Stomach (tissue), 9 donors: Measurements from ENCODE around the gene ITPKB. TPM values are rescaled to one million over a fixed set of nuclear protein-coding genes. Genes with fewer than 3 reads are reported as not detected.

Experiments
- DNase-seq, 2 donors: peaks; one replicate each; pipeline versions ENCODE4 v3.0.0 to v3.0.0-alpha.2; 2013 to 2019
- H3K27ac ChIP-seq, 5 donors: fragments of 200-600 bp in 4 of 5; sonication (generic) in 4 of 5; one replicate each; pipeline ENCODE4 v1.5.1; 2013 to 2019; ENCODE audit warnings: mild to moderate bottlenecking in 1 of 5, moderate library complexity in 1 of 5
- H3K27me3 ChIP-seq, 3 donors: fragments of 200-600 bp; sonication (generic); one replicate each; pipeline ENCODE4 v1.5.1; 2017 to 2019; ENCODE audit warnings: mixed run types in 1 of 3
- H3K36me3 ChIP-seq, 4 donors: fragments of 200-600 bp; sonication (generic); 1 replicate in 3 of 4; 2 replicates in 1 of 4; pipeline ENCODE4 v1.5.1; 2016 to 2019
- H3K4me1 ChIP-seq, 4 donors: fragments of 200-600 bp; sonication (generic); one replicate each; pipeline ENCODE4 v1.5.1; 2016 to 2019
- H3K4me3 ChIP-seq, 4 donors: fragments of 200-600 bp; sonication (generic) in 3 of 4; one replicate each; pipeline ENCODE4 v1.5.1; 2016 to 2019; ENCODE audit warnings: mild to moderate bottlenecking in 1 of 4
- H3K9me3 ChIP-seq, 4 donors: fragments of 200-600 bp; sonication (generic); one replicate each; pipeline ENCODE4 v1.5.1; 2016 to 2019
- EP300 ChIP-seq: sonication (generic); formaldehyde crosslinking; IDR thresholded peaks from one replicate; pipeline ENCODE4 v1.6.1; 2017; ENCODE audit warnings: antibody characterized with exemption
- POLR2A ChIP-seq, 4 donors: fragments of 450-650 bp; IDR thresholded peaks; one replicate each; pipeline ENCODE4 v1.6.1; 2016; ENCODE audit warnings: antibody characterized with exemption in 4 of 4, control low read depth in 2 of 4, mild to moderate bottlenecking in 1 of 4, moderate library complexity in 1 of 4
- POLR2AphosphoS5 ChIP-seq, 3 donors: sonication (generic); formaldehyde crosslinking; IDR thresholded peaks; one replicate each; pipeline ENCODE4 v1.6.1; 2016; ENCODE audit warnings: antibody characterized with exemption in 3 of 3
- WGBS, 5 donors: extraction: QIAGEN DNeasy Blood & Tissue Kit in 3 of 5; methylation state at CpG; one replicate each; pipeline versions ENCODE4 v1.1.5 to v1.1.7; 2013 to 2018; 5-methylcytosine and 5-hydroxymethylcytosine counted together
- intact Hi-C: fragments of 100-400 bp; cut with DNase I; formaldehyde crosslinking; loops from one replicate; pipeline ENCODE4 v1.15.1; 2023; ENCODE audit warnings: low total_unique reads
- polyA plus RNA-seq, 3 donors: library from polyadenylated mRNA; stranded (reverse); fragments of 200-250 nt; gene quantifications; one replicate each; pipeline ENCODE4 v1.2.3, GENCODE V29; 2013
- total RNA-seq, 5 donors: library from RNA; depleted of rRNA; stranded (reverse); fragments of >200 nt; gene quantifications; one replicate each; pipeline versions ENCODE4 v1.1.0 to v1.2.3, GENCODE V29; 2014 to 2016
- TF ChIP-seq, protein P1 (sequence below), 7 experiments: fragments of 450-650 bp in 4 of 7; fragments of 200-600 bp in 3 of 7; sonication (generic) in 3 of 7; IDR thresholded peaks; one replicate each; pipeline ENCODE4 v1.5.1; 2016 to 2019; ENCODE audit warnings: antibody characterized with exemption in 7 of 7, control low read depth in 2 of 7, mild to moderate bottlenecking in 1 of 7
- donor health status: healthy with polysubstance abuse.
- donor health status: Bipolar disorder and iron deficiency.
- donor health status: healthy.

The ITPKB gene
- total and polyA plus RNA-seq, 8 donors: 3.8 to 38.8 (median 19.1) TPM

- no peaks in the 10 kb centered on the region for H3K27me3 ChIP-seq
- no peak overlapping the region for H3K4me3 ChIP-seq
- TF ChIP-seq, protein P1, sequence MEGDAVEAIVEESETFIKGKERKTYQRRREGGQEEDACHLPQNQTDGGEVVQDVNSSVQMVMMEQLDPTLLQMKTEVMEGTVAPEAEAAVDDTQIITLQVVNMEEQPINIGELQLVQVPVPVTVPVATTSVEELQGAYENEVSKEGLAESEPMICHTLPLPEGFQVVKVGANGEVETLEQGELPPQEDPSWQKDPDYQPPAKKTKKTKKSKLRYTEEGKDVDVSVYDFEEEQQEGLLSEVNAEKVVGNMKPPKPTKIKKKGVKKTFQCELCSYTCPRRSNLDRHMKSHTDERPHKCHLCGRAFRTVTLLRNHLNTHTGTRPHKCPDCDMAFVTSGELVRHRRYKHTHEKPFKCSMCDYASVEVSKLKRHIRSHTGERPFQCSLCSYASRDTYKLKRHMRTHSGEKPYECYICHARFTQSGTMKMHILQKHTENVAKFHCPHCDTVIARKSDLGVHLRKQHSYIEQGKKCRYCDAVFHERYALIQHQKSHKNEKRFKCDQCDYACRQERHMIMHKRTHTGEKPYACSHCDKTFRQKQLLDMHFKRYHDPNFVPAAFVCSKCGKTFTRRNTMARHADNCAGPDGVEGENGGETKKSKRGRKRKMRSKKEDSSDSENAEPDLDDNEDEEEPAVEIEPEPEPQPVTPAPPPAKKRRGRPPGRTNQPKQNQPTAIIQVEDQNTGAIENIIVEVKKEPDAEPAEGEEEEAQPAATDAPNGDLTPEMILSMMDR (IDR thresholded peaks at IDR 0.05): no peak
- no peak for TF ChIP-seq POLR2AphosphoS5 (IDR thresholded peaks at IDR 0.05)
- no peak for TF ChIP-seq EP300
- TF ChIP-seq POLR2A (IDR thresholded peaks at IDR 0.05): no peak
- intact Hi-C loops: no loop called here
- H3K36me3 ChIP-seq: peaks cover 27 to 85% (median 73%) of the 10 kb centered on the region in 4 donors
- peak overlapping the region in 2 of 5 donors; percentile 18 to 85 for H3K27ac ChIP-seq
- no peaks in the 10 kb centered on the region for H3K9me3 ChIP-seq
- no peak for DNase-seq
- peaks cover 23 to 59% (median 36%) of the 10 kb centered on the region in 4 donors for H3K4me1 ChIP-seq
- 85 to 95% (median 88%) methylated on average over 11 to 16 of the region's 16 CpGs for WGBS, 5 donors
Measured at GRCh38 chr1:226638608-226639007, 100.5 kb downstream of the ITPKB start.

DNA sequence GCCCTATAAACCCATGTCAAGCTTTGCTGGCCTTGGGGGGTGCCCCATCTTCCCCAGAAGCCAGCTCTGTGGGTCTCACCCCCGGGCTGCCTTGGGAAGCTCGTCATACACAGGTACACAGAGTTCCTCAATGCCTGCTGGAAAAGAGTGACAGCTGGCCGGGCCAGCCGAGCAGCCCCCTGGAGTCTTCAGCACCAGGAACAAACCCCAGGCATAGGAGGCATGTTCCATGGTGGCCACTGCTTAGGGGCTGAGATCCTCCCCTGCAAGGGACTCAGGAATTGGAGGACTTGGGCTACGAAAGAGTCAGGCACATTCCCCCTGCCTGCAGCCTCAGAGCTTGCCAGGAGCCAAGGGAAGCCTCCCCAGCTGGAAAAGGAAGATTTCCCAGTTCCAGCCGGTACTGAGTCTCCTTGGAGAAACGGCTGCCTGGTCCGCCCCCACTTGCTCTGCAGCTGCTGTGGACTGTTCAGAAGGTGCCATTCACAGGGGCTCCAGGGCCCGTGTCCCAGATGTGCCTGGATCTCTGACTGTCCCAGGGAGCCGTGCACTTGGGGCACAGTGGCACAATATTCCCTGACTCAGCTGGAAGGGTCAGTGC is 101.0 kb downstream of the ITPKB start:
- intact Hi-C loops: no loop called here
- TF ChIP-seq POLR2AphosphoS5 (IDR thresholded peaks at IDR 0.05): no peak
- no peak for TF ChIP-seq EP300
- TF ChIP-seq, protein P1 (IDR thresholded peaks at IDR 0.05): no peak
- no peak for TF ChIP-seq POLR2A (IDR thresholded peaks at IDR 0.05)
- peak in 1 of 2 donors; percentile 53 for DNase-seq
- Histone ChIP-seq H3K4me1 (peaks cover 24 to 58% (median 36%) of the 10 kb centered on the region in 4 donors), H3K36me3 (peaks cover 27 to 85% (median 72%) of the 10 kb centered on the region in 4 donors), H3K4me3 (no peak overlapping the region), H3K9me3 (no peaks in the 10 kb centered on the region), H3K27me3 (no peaks in the 10 kb centered on the region), H3K27ac (peak overlapping the region in 4 of 5 donors; percentile 18 to 85 (median 54))
- 44 to 78% (median 74%) methylated on average over 8 to 10 of the region's 10 CpGs for WGBS, 5 donors

GRCh38 chr1:226637147-226637935 is 101.7 kb downstream of the ITPKB start:
- intact Hi-C loops: no loop called here
- H3K9me3 ChIP-seq: no peaks in the 10 kb centered on the region
- TF ChIP-seq POLR2A (IDR thresholded peaks at IDR 0.05): no peak
- TF ChIP-seq, protein P1 (IDR thresholded peaks at IDR 0.05): peak in 3 of 7 experiments; percentile 10 to 31 (median 26)
- H3K27me3 ChIP-seq: no peaks in the 10 kb centered on the region
- WGBS, 5 donors: 69 to 81% (median 77%) methylated on average over 26 to 29 of the region's 29 CpGs
- H3K36me3 ChIP-seq: peaks cover 27 to 79% (median 70%) of the 10 kb centered on the region in 4 donors
- peak in 1 of 2 donors; percentile 69 for DNase-seq
- H3K4me3 ChIP-seq: no peak overlapping the region
- H3K4me1 ChIP-seq: peaks cover 29 to 61% (median 38%) of the 10 kb centered on the region in 4 donors
- peak overlapping the region in 4 of 5 donors; percentile 18 to 85 (median 54) for H3K27ac ChIP-seq

DNA sequence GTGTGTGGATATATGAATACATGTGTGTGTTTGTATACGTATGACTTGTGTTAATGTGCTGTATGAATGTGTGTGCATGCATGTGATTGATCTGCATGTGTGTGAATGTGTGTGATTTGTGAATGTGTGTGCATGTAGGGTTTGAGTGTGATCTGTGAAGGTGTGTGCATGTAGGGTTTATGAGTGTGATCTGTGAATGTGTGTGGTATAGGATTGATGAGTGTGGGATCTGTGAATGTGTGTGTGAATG is 102.3 kb downstream of the ITPKB start:
- intact Hi-C loops: no loop called here
- DNase-seq: no peak

More for the DNA sequence above, 102.3 kb downstream of the ITPKB start:
- no peak for TF ChIP-seq EP300
- no peak for TF ChIP-seq POLR2A (IDR thresholded peaks at IDR 0.05)
- no peak for TF ChIP-seq POLR2AphosphoS5 (IDR thresholded peaks at IDR 0.05)
- TF ChIP-seq, protein P1 (IDR thresholded peaks at IDR 0.05): no peak
- H3K4me1 ChIP-seq: peaks cover 30 to 66% (median 42%) of the 10 kb centered on the region in 4 donors
- peaks cover 24 to 73% (median 68%) of the 10 kb centered on the region in 4 donors for H3K36me3 ChIP-seq
- no peaks in the 10 kb centered on the region for H3K27me3 ChIP-seq
- no peak overlapping the region for H3K4me3 ChIP-seq
- no peaks in the 10 kb centered on the region for H3K9me3 ChIP-seq
- 85 to 98% (median 94%) methylated on average over 1 of the region's 1 CpG for WGBS, 5 donors
- H3K27ac ChIP-seq: peak overlapping the region in 2 of 5 donors; percentile 18 to 85
